OCI-M2 (cell line): ENCODE results near the gene TEKT3.

Experiments used
- DNase-seq: peaks from one replicate; lab custom pipeline; 2025; ENCODE audit not compliant: unreplicated experiment; lab: John Stamatoyannopoulos, UW

TEKT3 gene

GRCh38 chr17:15266325-15267125 is 74.9 kb downstream of the TEKT3 start:
- DNase-seq = no peak

GRCh38 chr17:15265131-15265530 is 76.3 kb downstream of the TEKT3 start, which contains the start of gene PMP22:
PMP22 (minus strand) TSS chr17:15265326; CDS start chr17:15260727, 4,599 bp downstream.
- no peak for DNase-seq

GRCh38 chr17:15264542-15264941 is 76.9 kb downstream of the TEKT3 start:
- DNase-seq = no peak

- no peak for DNase-seq
Measured at GRCh38 chr17:15263680-15264079, 77.7 kb downstream of the TEKT3 start.

- no peak for DNase-seq
Measured at GRCh38 chr17:15263206-15263579, 78.2 kb downstream of the TEKT3 start.

- DNase-seq = no peak
Measured at GRCh38 chr17:15262291-15263205, 78.8 kb downstream of the TEKT3 start.

- no peak for DNase-seq
Measured at GRCh38 chr17:15261802-15262290, 79.6 kb downstream of the TEKT3 start.

GRCh38 chr17:15261258-15261801 is 80.1 kb downstream of the TEKT3 start:
- no peak for DNase-seq

- DNase-seq = no peak
Measured at GRCh38 chr17:15260376-15261257, 80.8 kb downstream of the TEKT3 start.

GRCh38 chr17:15257796-15258512 is 83.4 kb downstream of the TEKT3 start:
- no peak for DNase-seq

GRCh38 chr17:15257258-15257788 is 84.1 kb downstream of the TEKT3 start:
- DNase-seq = no peak

GRCh38 chr17:15256689-15257088 is 84.7 kb downstream of the TEKT3 start:
- DNase-seq = no peak

GRCh38 chr17:15255713-15256454 is 85.5 kb downstream of the TEKT3 start:
- no peak for DNase-seq
